G401.6 (cell line): ENCODE measurements around the gene TIMM44.

Experiments used
- FAIRE-seq: peaks from 2 replicates; lab custom pipeline; 2012; peaks lifted over from hg19 to GRCh38; lab: Jason Lieb, UNC

TIMM44 gene, protein sequence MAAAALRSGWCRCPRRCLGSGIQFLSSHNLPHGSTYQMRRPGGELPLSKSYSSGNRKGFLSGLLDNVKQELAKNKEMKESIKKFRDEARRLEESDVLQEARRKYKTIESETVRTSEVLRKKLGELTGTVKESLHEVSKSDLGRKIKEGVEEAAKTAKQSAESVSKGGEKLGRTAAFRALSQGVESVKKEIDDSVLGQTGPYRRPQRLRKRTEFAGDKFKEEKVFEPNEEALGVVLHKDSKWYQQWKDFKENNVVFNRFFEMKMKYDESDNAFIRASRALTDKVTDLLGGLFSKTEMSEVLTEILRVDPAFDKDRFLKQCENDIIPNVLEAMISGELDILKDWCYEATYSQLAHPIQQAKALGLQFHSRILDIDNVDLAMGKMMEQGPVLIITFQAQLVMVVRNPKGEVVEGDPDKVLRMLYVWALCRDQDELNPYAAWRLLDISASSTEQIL

GRCh38 chr19:7943444-7944176 is at the start of gene TIMM44:
Gene TIMM44, minus strand, starts transcription at chr19:7943666. Its CDS starts 15 bp downstream, at chr19:7943651.
- peak; percentile 99 for FAIRE-seq

DNA sequence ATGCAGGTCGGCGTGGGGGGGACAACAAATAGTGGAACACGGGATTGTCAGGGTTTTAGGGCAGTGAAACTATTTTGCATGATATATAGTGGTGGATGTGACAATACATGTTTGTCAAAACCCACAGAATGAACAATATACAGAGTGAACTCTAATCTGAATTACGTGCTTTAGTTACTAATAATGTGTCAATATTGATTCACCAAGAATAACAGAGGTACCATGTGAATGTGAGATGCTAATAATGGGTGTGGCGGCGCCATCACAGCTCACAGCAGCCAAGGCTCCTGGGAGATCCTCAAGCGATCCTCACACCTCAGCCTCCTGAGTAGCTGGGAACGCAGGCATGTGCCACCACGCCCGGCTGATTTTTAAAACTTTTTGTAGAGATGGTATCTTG is 49.1 kb upstream of the TIMM44 start:
- no peak for FAIRE-seq

- FAIRE-seq = no peak
These were observed 45.7 kb upstream of the TIMM44 start for GRCh38 chr19:7989071-7989575.

- FAIRE-seq = no peak
These were observed 44.8 kb upstream of the TIMM44 start for GRCh38 chr19:7988307-7988706.

GRCh38 chr19:7987114-7987768 is 43.8 kb upstream of the TIMM44 start:
- FAIRE-seq = no peak

DNA sequence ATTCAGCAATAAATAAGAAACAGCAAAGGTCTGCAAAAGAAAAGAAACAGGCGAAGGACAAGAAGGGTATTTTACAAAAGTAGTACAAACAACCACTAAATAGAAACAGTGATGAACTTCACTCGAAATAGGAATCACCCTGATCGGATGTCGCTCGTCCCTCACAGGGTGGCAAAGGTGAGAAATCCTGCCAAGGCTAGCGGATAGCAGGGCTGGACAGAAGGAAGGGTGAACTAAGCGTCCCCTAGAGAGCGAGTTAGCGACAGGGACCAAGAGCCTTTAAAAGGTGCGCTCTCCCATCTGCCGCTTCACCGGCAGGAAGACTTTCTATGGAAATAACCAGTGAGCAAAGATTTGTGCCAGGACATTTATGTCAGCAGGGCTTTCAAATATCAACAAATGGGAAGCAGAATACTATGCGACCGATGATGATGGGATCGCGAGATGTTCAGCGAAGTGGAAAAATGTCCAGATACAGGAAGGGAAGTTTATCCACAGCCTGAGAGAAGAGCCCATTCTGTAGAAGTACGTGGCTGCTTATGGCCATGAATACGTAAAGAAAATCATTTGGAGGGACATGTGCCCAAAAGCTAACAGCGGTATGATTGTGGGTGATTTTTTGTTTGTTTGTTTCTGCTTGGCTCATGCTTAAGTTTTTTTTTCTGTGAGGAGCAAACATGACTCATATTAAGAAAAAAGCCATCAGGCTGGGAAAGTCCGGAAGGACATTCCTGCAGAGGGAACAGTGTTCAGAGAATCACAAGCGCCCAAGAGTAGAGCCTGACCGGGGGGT is 43.1 kb upstream of the TIMM44 start:
- no peak for FAIRE-seq

GRCh38 chr19:7985481-7985911 is 42.0 kb upstream of the TIMM44 start:
- FAIRE-seq = no peak

- FAIRE-seq = no peak
These were observed 40.8 kb upstream of the TIMM44 start for GRCh38 chr19:7983995-7984837.

- FAIRE-seq = no peak
These were observed 40.0 kb upstream of the TIMM44 start for GRCh38 chr19:7983286-7983950.

DNA sequence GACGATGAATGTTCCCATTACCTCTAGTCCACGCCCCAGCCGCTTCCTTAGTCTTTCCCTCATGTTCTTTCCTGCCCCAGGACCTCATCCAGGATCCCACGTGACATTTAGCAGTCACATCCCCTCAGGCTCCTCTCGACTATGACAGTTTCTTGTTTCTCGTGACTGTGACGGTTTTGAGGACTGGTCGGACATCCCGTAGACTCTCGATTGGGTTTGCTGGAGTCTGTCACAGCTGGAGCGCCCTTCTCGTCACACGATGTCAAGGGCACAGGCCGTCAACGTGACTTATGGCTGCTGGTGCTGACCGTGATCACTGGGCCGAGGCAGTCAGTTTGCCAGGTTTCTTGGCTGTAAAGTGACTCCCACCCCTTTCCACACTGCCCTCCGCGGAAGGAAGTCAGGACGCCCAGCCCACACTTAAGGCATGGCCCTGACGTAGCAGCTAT is 39.2 kb upstream of the TIMM44 start:
- FAIRE-seq = no peak

DNA sequence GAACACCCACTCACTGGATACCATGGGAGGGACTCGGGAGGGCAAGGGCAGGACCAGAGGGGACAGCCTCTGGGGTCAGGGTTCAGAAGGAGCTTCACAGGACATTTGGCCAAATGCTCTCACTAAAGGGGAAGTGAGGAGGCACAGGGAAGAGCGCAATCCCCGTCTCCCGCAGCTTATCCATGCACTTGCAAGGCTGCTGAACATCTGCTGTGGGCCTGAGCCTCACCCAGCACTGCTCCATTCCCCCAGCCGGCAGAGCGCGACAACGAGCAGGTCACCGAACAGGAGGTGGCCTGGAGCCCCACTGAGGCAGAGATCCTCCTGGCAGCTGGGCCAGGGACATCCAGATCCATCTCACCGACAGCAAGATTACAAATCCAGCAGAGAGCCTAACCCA is 38.6 kb upstream of the TIMM44 start:
- no peak for FAIRE-seq

DNA sequence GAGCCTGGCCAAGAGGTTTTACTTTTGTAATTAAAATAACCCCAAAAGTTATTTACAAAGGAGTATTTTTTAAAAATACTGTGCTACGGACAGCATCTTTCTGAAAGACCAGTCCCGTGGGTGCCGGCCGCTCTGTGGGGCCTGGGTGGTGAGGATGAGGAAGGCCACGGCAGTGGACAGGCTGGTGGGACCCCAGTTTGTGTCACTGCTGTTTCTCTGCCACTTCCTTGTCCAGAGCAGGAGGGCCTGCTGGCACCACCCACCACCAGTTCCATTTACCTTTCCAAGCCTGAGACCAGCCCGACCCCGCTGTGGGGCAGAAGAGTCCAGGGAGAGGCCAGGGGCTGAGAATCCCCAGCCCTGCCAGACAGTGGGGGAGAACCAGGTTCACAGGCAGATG is 38.2 kb upstream of the TIMM44 start:
- no peak for FAIRE-seq

DNA sequence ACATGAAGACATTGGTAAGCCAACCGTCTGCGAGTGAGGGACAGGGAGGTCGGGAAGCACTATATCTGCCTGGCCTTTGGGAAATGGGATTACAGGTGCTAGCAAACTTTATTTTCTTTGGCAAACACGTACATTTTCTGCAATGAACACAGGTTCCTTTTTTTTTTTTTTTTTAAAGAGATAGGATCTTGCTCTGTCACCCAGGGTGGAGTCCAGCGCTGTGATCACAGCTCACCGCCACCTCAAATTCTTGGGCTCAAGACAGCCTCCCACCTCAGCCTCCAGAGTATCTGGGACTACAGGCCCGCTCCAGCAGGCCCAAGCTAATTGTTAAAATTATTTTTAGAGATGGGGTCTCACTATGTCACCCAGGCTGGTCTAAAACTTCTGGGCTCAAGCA is 37.7 kb upstream of the TIMM44 start:
- FAIRE-seq = no peak

- FAIRE-seq = no peak
These were observed 37.2 kb upstream of the TIMM44 start for GRCh38 chr19:7980635-7981121.

DNA sequence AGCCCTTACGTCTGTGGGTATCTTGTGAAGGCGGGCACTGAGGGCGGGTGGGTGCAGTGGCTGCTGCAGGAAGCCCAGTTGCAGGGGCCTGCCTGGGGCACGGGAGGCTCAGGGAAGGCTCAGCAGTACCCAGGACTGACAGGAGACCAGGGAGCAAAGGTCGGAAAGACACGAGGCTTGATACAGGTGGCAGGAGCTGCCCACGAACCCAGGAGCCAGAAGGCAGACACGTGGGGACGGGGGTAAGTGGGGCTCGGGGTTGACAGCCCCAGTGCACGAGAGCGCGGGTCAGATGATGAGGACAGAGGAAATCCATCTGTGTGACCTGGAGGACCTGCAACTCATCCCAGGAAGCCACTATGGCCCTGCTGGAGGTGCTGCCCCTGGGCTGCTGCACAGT is 36.7 kb upstream of the TIMM44 start:
- no peak for FAIRE-seq

DNA sequence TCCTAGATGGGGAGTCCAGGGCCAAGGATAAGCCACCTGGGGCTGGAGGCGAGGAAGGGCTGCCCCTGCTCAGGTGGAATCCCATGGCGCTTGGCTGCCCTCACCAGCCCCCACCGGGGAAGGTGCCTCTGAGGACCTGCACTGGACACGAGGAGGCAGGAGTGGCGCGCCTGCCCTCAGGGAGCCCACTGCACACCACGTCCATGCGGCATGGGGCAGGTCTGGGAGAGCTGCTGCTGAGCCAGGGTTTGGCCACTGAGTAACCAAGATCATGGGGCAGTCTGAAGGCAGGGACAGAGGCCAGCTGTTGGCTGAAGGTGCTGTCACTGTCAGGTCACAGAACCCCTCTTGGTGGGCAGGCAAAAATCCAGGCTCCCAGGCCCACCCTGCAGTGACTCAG is 36.1 kb upstream of the TIMM44 start:
- no peak for FAIRE-seq

DNA sequence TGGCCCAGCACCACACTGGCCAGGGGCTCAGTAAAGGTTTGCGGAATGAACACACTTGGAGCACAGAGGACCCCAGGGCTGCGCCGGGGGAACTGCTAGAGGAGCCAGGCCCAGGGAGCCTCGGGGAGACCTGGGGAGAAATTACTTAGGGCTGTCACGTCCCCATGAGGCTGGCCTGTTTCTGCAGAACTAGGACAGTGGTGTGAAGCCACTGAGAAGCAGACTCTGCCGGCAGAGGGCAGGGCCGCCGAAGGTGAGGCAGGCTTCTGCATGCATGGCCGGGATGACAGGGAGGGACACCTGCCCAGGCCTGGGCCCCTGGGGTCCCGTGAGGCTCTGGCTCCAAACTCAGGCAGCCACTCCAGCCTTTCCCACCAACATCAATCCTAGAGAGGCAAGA is 35.5 kb upstream of the TIMM44 start:
- no peak for FAIRE-seq

- FAIRE-seq = no peak
These were observed 34.8 kb upstream of the TIMM44 start for GRCh38 chr19:7978179-7978825.

DNA sequence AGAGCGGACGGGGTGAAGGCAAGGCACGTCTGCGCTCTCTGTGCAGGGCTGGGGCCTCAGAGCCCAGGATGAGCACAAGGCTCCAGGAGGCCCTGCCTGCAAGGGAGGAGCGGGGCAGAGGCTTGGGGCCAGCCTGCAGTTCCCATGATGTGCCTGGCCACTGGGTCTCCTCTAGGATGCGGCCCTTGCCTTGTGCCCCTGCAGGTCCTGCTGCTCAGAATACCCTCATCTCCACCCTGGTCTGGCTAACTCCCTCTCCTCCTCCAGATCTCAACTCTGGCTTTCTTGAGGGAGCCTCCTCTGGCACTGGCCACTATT is 34.2 kb upstream of the TIMM44 start:
- FAIRE-seq = no peak
